Natural killer cell (primary cell): ENCODE results near the gene SGO1. TPM values are rescaled to one million over a fixed set of nuclear protein-coding genes. Genes with fewer than 3 reads are reported as not detected.

Source experiments
- ATAC-seq, 3 donors: fragments of 150-1000 bp in 2 of 3; fragments of 200-7000 bp in 1 of 3; cut with Tn5 transposase; 1 replicate in 1 of 3; 2 replicates in 2 of 3; pipeline ENCODE4 v1.10.0; 2021; ENCODE audit warnings: mild to moderate bottlenecking in 2 of 3, moderate library complexity in 2 of 3
- DNase-seq, 2 donors: peaks; one replicate each; pipeline versions ENCODE4 v3.0.0 to v3.0.0-alpha.2; 2013 to 2021; ENCODE audit warnings: mixed read lengths in 1 of 2
- H3K27ac ChIP-seq: one replicate; pipeline ENCODE4 v1.5.1; 2013; ENCODE audit warnings: mild to moderate bottlenecking, low read length
- H3K27me3 ChIP-seq: one replicate; pipeline ENCODE4 v1.6.1; 2013; ENCODE audit warnings: low read length; ENCODE audit not compliant: control insufficient read depth, insufficient read depth
- H3K36me3 ChIP-seq: one replicate; pipeline ENCODE4 v1.6.1; 2013; ENCODE audit warnings: low read length; ENCODE audit not compliant: control insufficient read depth, insufficient read depth
- H3K4me1 ChIP-seq: one replicate; pipeline ENCODE4 v1.6.1; 2013; ENCODE audit warnings: low read length; ENCODE audit not compliant: control insufficient read depth, insufficient read depth
- H3K4me3 ChIP-seq: one replicate; pipeline ENCODE4 v1.5.1; 2013; ENCODE audit warnings: low read length
- H3K9me3 ChIP-seq: one replicate; pipeline ENCODE4 v1.6.1; 2013; ENCODE audit warnings: low read length; ENCODE audit not compliant: control insufficient read depth, insufficient read depth
- H3K27ac Mint-ChIP-seq, 2 donors: one replicate each; pipeline ENCODE4 v1.8.0; 2022; ENCODE audit warnings: mild to moderate bottlenecking in 2 of 2, mixed read lengths in 2 of 2, moderate library complexity in 1 of 2
- H3K27me3 Mint-ChIP-seq, 2 donors: one replicate each; pipeline ENCODE4 v1.8.0; 2022; ENCODE audit warnings: low read depth in 2 of 2, mixed read lengths in 2 of 2
- H3K36me3 Mint-ChIP-seq: one replicate; pipeline ENCODE4 v1.8.0; 2022; ENCODE audit warnings: mixed read lengths
- H3K4me1 Mint-ChIP-seq, 2 donors: one replicate each; pipeline ENCODE4 v1.8.0; 2022; ENCODE audit warnings: mixed read lengths in 2 of 2
- H3K4me3 Mint-ChIP-seq: one replicate; pipeline ENCODE4 v1.8.0; 2022; ENCODE audit warnings: mild to moderate bottlenecking, moderate library complexity, mixed read lengths
- H3K9me3 Mint-ChIP-seq, 2 donors: one replicate each; pipeline ENCODE4 v1.8.0; 2022; ENCODE audit warnings: mixed read lengths in 2 of 2
- CTCF ChIP-seq: fragments of 200-600 bp; IDR thresholded peaks from one replicate; pipeline ENCODE4 v1.8.0; 2022; ENCODE audit warnings: antibody characterized with exemption
- WGBS: methylation state at CpG from one replicate; pipeline ENCODE4 v1.1.7; 2013; ENCODE audit warnings: missing lambda C conversion rate; ENCODE audit not compliant: insufficient coverage; 5-methylcytosine and 5-hydroxymethylcytosine counted together
- intact Hi-C: fragments of 100-400 bp; cut with micrococcal nuclease; formaldehyde crosslinking; loops from one replicate; pipeline ENCODE4 v1.14.2; 2022
- total RNA-seq, 4 donors: library from RNA; stranded (reverse); fragments of 120-200 nt in 1 of 4; gene quantifications; one replicate each; pipeline versions ENCODE4 v1.2.3 to v1.2.4, GENCODE V29; 2013 to 2022

SGO1 gene
- total RNA-seq, 3 donors from 2014 or later (not counting 1 experiment from before 2014, with no cell fraction given): 0.55 to 1.4 (median 0.94) TPM

GRCh38 chr3:20201143-20201542 lies 15.1 kb upstream of the SGO1 start:
- no peak overlapping the region for H3K27ac Mint-ChIP-seq

GRCh38 chr3:20197775-20198174 lies 11.8 kb upstream of the SGO1 start:
- WGBS: 93% methylated on average over 3 of the region's 3 CpGs

More at GRCh38 chr3:20201143-20201542, 15.1 kb upstream of the SGO1 start:
- H3K9me3 ChIP-seq: no peaks in the 10 kb centered on the region
- intact Hi-C loops: no loop called here
- Mint-ChIP-seq H3K4me3 (no peak overlapping the region), H3K9me3 (peaks cover 2% of the 10 kb centered on the region in 2 donors), H3K27me3 (peaks cover 0 to 3% of the 10 kb centered on the region in 2 donors), H3K36me3 (no peaks in the 10 kb centered on the region), H3K4me1 (no peaks in the 10 kb centered on the region)
- H3K4me1 ChIP-seq: no peaks in the 10 kb centered on the region
- H3K36me3 ChIP-seq: no peaks in the 10 kb centered on the region
- H3K27ac ChIP-seq: no peak overlapping the region
- ATAC-seq: no peak
- no peak for TF ChIP-seq CTCF
- DNase-seq: no peak
- no peaks in the 10 kb centered on the region for H3K27me3 ChIP-seq
- no peak overlapping the region for H3K4me3 ChIP-seq

GRCh38 chr3:20194793-20195460 lies 8.9 kb upstream of the SGO1 start:
- no peak for TF ChIP-seq CTCF
- Histone ChIP-seq H3K4me1 (no peaks in the 10 kb centered on the region), H3K9me3 (no peaks in the 10 kb centered on the region), H3K4me3 (no peak overlapping the region), H3K36me3 (no peaks in the 10 kb centered on the region), H3K27ac (no peak overlapping the region), H3K27me3 (no peaks in the 10 kb centered on the region)
- ATAC-seq (no peak), DNase-seq (no peak)
- no peak overlapping the region for H3K4me3 Mint-ChIP-seq
- H3K36me3 Mint-ChIP-seq: no peaks in the 10 kb centered on the region
- no peaks in the 10 kb centered on the region for H3K4me1 Mint-ChIP-seq
- WGBS: 90% methylated on average over 5 of the region's 7 CpGs
- H3K27ac Mint-ChIP-seq: no peak overlapping the region
- no peaks in the 10 kb centered on the region for H3K27me3 Mint-ChIP-seq
- H3K9me3 Mint-ChIP-seq: no peaks in the 10 kb centered on the region
- intact Hi-C loops: no loop called here

More at GRCh38 chr3:20197775-20198174, 11.8 kb upstream of the SGO1 start:
- no peak for DNase-seq
- Histone ChIP-seq H3K4me1 (no peaks in the 10 kb centered on the region), H3K4me3 (no peak overlapping the region), H3K27ac (no peak overlapping the region), H3K9me3 (no peaks in the 10 kb centered on the region), H3K36me3 (no peaks in the 10 kb centered on the region), H3K27me3 (no peaks in the 10 kb centered on the region)
- H3K4me1 Mint-ChIP-seq: no peaks in the 10 kb centered on the region
- intact Hi-C loops: no loop called here
- no peaks in the 10 kb centered on the region for H3K9me3 Mint-ChIP-seq
- no peak overlapping the region for H3K27ac Mint-ChIP-seq
- no peaks in the 10 kb centered on the region for H3K36me3 Mint-ChIP-seq
- TF ChIP-seq CTCF: no peak
- no peaks in the 10 kb centered on the region for H3K27me3 Mint-ChIP-seq
- ATAC-seq: no peak
- H3K4me3 Mint-ChIP-seq: no peak overlapping the region

- H3K4me3 Mint-ChIP-seq: no peak overlapping the region
- no peak overlapping the region for H3K27ac Mint-ChIP-seq
- TF ChIP-seq CTCF: no peak
- peaks cover 6% of the 10 kb centered on the region for H3K4me1 ChIP-seq
- intact Hi-C loops: no loop called here
- no peaks in the 10 kb centered on the region for H3K36me3 ChIP-seq
- ATAC-seq: no peak
- no peaks in the 10 kb centered on the region for H3K4me1 Mint-ChIP-seq
- no peaks in the 10 kb centered on the region for H3K27me3 Mint-ChIP-seq
- no peaks in the 10 kb centered on the region for H3K9me3 Mint-ChIP-seq
- H3K36me3 Mint-ChIP-seq: no peaks in the 10 kb centered on the region
- H3K9me3 ChIP-seq: no peaks in the 10 kb centered on the region
- no peak overlapping the region for H3K27ac ChIP-seq
- DNase-seq: no peak
- no peaks in the 10 kb centered on the region for H3K27me3 ChIP-seq
- H3K4me3 ChIP-seq: no peak overlapping the region
- 97% methylated on average over 4 of the region's 5 CpGs for WGBS
These were observed 5.0 kb upstream of the SGO1 start for GRCh38 chr3:20190991-20191390.
